SIG-M5 treated with dmso at 0.1 percent for 504 hours (cell line): Measurements from ENCODE around the gene UQCR11.

ENCODE experiments used
- DNase-seq: peaks from one replicate; lab custom pipeline; 2025; ENCODE audit not compliant: unreplicated experiment; lab: John Stamatoyannopoulos, UW

The UQCR11 gene

DNA sequence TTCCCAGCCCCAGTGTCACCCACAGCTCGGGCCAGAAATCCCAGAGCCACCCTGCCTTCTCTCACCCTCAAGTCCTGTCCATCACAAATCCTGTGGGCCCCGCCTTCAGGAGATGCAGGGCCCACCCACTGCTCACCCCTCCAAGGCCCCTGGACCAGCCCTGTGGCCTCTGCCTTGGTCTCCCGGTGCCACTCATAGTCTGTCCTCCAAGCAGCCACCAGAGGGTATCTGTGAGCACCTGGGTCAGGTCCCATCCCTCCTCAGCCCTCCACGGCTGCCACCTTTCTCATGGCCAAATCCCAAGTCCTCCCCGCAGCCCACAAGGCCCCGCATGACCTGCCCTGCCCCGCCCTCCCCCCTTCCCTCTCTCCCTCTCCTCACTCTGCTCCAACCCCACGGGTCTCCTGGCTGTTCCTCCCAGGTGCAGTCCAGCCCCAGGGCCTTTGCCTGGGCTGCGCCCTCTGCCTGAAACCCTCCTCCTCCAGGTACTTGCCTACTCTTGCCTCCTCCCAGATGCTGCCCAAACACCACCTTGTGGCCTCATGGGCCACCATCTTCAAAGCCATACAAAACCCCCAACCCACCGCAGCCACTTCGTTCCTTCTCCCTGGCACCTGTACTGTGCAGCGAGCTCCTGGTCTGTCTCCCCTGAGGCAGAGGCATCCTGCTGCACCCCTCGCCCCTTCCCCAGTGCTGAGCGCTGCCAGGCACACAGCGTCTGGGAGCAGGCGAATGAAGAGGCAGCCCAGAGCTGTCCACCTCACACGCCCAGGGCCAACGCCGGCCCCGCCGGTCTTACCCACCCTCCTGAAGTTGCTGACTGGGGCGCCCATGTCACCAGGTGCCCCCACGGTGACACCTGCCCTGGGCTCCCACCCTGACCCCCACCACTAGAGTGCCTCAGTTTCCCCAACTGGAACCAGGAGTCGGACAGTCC is 13.2 kb upstream of the UQCR11 start:
- peak; percentile 20 for DNase-seq

DNA sequence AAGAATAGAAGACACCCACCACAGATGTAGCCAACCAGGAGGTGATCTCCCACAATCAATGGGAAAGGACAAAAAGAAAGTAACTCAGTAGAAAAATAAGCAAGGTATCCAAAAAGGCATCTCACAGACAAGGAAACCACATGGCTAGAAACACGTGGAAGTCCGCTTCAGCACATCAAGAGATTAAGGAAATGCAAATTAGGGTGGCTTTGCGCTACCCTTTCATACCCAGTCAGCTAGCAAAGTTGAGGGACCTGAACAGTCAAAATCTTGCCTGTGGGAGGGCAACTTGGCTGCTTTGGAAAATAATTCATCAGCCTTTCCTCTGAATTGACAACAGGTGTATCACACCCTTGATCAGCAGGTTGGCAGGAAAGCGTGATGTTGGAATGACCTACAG is 11.6 kb upstream of the UQCR11 start:
- DNase-seq = no peak

DNA sequence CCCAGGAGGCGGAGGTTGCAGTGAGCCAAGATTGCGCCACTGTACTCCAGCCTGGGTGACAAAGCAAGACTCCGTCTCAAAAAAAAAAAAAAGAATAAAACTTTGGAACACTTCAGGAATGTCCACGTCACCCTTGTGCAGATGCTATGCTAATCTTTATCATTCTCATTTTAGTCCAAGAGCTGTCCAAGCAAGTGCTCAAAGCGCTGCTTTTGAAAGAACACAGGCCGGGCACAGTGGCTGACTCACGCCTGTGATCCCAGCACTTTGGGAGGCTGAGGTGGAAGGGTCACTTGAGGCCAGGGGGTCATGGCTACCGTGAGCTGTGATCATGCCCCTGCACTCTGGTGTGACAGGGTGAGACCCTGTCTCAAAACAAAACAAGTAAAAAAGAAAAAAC is 11.1 kb upstream of the UQCR11 start:
- DNase-seq = no peak

DNA sequence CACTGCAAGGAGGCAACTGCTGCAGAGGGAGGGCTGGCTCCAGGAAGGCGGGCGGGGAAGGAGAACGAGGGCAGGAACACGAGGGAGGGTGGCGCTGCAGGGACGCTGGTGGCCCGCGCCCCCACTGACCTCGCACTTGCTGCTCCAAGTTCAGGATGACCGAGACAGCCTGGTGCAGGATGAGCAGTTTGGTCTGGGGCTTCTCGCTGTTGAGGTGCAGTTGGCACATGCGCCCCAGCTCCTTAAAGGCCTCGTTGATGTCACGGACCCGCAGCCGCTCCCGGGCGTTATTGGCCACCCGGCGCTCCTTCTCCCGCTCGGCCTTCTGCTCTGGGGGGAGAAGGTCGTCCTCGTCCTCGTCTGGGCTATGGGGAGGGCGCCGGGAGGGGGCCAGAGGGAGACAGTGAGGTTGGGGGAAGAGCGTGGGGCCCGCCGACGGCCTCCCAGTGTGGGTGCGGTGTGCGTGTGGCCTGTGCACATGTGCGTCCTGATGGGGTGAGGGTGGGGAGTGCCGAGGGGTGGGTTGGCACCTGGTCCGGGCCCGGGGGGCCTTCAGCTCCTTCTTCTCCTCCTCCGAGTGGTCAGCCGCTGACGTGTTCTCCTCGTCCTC is 10.0 kb upstream of the UQCR11 start:
- DNase-seq = no peak

DNA sequence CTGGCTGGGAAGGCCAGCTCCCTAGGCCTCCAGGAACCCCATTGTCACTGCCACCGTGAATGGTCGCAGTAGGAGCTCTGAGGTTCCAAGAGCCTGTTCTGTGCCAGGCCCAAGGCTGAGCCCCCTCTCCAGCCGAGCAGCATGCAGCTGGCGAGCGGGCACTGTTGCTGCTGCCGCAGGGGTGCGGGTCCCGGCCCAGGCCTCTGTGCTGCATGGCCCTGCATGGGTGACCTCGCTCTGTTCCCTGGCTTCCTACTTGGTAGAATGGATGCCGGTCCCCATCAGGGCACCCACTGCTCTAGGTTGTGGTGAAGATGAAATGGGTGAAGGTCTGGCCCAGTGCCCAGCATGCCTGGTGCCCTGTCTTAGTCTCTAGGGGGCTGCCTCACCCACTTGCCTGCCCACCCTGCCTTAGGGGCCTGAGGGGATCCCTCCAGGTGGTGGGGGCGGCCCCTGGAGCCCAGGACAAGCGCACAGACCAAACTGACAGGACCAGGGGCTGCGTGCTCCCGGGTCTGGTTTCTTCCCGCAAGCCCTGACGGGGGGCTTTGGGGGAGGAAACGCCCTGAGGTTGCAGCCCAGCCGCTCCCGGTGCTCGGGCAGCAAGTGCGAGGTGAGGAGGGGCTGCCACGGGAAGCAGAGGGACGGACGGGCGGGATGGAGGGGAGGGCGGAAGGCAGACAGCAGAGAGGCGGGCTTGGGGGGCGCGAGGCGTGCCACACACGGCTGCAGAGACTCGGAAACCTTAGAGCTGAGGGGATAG is 8.7 kb upstream of the UQCR11 start:
- DNase-seq = no peak

DNA sequence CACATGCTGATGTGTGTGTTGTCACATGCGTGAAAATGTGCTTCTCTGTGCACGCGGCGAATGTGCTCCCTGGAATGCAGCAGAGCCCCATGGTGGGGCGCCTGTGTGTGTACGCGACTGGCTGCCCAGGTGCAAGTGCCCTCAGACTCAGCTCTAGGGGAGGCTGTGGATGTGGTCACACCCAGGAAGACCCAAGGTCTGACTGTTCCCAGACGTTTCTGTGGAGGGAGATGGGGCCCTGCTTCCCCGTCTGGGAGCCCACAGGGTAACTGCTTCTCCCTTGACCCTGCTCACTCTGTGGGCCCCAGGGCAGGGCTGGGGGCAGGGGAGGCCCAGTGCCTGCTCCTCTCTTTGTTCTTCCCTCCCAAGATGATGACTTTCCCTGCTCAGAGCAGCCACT is 7.9 kb upstream of the UQCR11 start:
- DNase-seq = no peak

DNA sequence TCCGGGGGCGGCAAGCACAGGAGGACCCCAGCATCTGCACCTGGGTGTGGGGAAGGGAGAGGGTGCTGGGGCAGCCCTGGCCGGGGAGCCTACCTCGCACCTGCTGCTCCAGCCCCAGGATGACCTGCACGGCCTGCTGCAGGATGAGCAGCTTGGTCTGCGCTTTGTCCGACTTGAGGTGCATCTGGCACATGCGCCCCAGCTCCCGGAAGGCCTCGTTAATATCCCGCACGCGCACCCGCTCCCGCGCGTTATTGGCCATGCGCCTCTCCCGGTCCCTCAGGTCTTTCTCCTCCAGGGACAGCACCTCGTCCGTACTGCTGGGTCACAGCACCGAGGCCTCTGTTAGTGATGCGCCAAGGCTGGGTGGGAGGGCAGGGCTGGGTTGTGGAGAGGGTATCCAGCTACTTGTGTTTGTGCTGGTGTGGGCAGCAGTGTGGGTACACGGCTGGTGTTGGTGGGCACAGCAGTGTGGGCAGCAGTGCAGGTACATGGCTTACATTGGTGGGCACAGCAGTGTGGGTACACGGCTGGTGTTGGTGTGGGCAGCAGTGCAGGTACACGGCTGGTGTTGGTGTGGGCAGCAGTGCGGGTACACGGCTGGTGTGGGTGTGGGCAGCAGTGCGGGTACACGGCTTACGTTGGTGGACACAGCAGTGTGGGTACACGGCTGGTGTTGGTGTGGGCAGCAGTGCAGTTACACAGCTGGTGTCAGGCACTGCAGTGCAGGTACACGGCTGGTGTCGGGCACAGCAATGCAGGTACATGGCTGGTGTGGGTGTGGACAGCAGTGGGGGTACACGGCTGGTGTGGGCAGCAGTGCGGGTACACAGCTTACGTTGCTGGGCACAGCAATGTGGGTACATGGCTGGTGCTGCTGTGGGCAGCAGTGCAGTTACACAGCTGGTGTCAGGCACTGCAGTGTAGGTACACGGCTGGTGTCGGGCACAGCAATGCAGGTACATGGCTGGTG is 7.1 kb upstream of the UQCR11 start:
- DNase-seq = no peak

DNA sequence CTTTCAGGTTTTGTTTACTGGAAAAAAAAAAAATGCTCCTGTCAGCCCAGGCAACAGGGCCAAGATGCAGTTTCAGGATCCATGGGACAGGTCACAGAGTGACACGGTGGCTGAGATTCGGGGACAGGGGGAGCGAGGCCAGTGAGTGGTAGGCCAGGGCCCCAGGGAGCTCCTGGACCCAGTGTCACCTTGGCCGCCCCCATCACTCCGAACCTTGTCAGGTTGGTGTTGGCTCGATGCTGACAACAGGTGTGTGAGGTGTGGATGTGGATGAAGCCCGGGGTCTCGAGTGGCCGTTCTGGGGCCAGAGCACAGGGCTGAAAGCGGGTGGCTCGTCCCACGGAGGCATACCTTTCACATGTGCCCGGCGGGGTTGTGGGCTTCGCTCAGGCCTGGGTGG is 6.1 kb upstream of the UQCR11 start:
- no peak for DNase-seq

DNA sequence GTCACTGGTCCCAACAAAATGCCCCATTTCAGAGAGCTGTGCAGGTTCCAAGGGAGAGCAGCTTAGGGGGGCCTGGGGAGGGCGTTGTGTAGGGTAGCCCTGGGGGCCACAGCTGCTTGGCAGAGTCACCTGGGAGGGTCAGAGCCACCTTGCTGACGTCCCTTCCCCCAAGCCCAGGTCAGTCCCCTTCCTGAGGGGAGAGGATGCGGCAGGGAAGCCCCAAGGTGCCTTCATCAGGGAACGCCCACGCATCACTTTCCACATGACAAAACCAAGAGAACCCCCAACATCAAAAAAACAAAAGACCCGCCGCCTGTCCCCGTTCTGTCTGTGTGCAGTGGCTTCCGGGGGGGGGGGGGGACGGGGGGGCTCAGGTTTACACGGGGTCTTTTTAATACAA is 5.3 kb upstream of the UQCR11 start:
- no peak for DNase-seq

DNA sequence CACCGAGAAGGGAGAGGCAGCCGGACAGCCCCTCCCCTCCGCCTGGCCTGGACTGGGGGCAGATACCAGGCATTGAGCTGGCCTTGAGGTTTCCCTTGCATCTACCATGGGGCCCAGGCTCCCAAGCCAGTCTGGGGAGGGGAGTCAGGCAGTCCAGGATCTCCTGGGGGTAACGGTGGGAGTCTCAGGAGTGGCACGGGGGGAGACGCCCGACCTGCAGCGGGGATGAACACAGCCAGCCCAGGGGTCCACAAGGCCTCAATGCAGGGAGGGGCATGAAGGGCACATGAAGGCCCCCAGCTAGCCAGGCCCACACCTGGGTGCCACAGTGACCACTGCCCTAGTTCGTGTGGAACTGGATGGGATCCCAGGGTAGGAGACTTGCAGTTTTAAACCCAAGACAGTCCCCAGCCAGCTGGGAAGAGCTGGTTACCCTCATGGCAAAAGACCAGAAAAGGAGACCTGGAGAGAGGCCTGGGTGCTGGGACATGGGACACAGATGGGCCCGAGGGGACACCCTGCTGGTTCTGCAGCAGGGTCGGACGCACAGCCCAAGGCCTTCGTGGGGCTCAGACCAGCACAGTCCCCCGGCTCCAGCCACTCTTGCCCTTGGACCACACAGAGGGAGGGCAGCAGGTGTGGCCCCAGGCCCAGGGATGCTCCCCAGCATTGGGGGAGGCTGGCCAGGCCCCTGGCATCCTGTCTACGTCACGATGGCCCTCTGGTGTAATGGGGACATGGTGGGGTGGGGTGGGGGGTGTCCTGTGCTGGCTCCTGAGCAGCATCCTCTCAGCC is 4.6 kb upstream of the UQCR11 start:
- no peak for DNase-seq

DNA sequence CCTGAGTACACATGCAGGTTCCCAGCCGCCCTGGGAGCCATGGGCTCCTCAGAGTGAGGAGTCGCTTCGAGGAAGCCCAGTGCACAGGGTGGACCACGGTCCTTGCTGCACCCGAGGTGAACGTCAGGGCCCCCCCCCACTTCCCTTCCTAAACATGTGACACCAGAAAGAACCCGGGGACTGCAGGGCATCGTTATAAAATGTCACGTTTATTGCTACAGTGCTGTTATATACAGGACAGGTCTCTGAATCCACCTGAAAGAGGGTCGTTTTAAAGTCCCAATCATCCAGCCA is 3.8 kb upstream of the UQCR11 start:
- DNase-seq = no peak

DNA sequence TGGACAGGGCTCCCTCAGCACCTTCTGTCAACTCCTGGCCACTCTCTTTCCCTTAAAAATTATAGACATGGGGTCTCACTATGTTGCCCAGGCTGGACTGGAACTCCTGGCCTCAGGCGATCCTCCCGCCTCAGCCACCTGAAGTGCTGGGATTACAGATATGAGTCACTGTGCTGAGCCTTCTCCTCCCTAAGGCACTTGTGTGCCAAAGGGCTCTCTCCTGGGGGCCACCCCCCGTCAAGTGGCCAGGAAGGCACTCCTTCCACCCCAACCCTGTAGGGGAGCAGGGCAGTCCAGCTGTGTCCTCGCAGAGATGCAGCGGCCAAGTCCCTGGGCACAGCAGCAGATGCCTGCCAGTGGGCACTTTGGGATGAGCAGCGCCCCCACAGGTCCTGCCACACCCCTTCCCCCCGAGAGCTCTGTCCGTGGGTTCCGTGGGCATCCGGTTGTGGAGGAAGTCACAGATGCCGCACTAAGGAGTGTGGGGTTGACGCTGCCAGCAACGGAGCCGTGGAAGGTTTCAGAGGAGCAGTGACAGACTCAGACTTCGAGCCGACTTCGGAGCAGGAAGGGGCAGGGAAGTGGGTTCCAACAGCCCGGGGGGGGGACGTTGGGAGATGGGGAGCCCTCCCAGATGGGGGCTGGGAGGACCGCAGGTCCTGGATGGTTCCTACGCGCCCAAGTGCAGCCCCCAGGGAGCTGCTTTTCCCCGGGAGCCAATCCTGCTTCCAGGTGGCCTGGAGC is 3.3 kb upstream of the UQCR11 start:
- no peak for DNase-seq

DNA sequence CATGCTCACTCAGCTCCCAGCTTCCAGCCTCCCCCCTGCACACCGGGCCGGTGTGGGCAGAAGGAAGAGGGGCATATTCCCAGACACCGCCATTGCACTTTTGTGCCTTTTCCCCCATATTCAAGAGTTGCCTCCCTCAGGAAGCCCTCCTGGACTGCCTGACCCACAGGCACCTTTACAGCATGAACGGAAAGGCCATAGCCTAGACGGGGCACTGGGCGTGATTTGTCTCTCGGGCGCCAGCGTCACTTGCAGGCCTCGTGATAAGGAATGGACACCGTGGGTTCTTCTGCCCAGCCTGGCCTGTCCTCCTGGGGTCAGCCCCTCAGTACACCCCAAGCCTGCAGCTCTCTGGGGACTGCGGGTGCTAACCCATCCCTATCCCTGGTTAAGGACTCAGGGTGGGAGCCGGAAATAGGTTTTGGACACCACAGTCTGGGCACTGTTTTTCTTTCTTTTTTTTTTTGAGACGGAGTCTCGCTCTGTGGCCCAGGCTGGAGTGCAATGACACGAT is 933 bp upstream of the UQCR11 start:
- no peak for DNase-seq

DNA sequence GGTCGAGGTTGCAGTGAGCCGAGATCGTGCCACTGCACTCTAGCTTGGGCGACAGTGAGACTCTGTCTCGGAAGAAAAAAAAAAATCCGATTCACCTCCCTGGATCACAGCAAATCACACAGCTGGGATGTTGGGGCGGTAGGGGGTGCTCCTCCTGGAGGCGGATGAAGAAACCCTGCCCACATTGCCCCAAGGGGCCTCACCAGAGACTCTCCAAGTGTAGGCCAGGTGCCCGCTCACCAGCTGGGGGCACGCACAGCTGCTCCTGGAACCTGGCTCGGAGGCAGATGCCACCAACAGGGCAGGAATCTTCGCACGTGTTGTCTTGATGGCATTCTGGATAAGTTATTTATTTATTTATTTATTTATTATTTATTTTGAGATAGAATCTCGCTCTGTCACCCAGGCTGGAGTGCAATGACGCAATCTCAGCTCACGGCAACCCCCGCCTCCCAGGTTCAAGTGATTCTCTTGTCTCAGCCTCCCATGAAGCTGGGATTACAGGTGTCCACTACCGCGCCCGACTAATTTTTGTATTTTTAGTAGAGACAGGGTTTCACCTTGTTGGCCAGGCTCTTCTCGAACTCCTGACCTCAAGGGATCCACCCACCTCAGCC is 3.1 kb downstream of the UQCR11 start:
- no peak for DNase-seq

DNA sequence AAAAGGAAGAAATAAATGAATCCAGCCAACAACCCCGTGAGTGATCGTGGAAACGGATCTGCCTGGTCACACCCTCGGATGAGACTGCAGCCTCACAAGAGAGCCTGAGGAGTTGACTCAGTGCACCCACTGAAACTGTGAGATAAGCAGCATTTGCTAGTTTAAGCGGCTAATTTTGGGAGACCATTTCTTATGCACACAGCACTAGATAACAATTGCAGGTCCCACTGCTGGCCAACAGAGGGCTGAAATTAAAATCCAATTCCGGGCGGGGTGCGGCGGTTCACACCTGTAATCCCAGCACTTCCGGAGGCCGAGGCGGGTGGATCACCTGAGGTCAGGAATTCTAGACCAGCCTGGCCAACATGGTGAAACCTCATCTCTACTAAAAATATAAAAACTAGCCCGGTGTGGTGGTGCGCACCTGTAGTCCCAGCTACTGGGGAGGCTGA is 3.6 kb downstream of the UQCR11 start:
- no peak for DNase-seq

DNA sequence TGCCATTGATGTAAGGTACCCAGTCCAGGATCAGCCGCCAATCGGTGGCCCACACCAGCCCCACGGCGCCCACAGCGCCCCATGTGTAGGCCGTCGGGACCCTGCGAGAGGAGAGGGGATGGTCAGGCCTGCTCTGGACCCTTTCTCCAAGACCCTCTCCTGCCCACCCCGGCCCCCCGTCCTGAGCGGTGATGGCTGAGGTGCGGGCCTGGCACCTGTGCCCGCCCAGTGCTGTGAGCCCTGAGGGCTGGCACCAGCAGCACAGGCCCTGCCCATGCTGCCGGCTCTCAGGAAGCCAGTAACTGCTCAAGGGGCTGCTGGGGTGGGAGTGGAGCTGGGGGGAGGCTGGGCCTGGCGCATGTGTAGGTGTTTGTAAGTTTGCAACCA is 5.8 kb downstream of the UQCR11 start:
- no peak for DNase-seq

DNA sequence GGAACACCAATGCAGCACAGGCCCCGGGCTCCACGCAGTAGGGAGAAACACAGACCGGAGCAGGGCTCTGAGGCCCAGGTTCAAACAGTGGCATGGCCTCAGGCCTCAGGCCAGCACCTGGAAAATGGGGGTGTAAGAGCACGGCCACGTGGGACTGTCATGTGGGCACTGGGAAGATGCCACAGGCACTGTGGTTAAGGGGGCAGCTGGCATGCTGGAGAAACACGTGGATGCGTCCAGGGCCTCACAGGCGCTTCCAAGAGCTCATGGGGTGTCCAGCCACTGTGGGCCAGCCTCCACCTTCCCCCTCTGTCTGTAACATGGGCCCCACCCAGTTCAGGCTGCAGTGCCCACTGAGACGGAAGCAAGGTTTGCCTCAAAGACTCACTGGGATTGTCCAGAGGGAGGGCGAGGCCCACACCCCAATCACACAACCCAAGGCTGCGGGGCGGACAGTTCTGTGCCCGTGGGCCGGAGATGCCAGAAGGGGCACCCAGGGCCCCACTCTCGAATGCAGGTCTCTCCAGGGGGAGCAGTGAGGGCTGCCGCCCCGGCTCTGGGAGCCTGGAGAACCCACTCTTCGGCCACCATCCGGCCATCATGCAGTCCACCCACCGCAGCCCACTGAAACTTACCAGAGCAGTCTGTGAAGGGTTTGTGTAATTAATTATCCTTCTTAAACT is 6.3 kb downstream of the UQCR11 start:
- no peak for DNase-seq

DNA sequence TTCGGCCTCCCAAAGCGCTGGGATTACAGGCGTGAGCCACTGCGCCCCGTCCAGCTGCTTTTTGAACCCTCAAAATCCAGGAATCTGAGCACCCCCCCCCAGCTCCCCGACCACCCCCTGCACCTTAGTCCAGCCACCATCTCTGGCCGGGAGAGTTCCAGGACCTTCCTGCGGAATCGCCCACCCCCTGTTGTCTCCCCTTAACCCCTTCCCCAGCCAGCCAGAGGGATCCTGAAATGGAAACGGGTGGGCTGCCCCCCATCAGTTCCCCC is 11.8 kb downstream of the UQCR11 start:
- no peak for DNase-seq
